Limb (tissue), 2 donors: ENCODE data around the gene CRABP1.

Source experiments
- DNase-seq, 2 donors: peaks; one replicate each; pipeline ENCODE4 v3.0.0-alpha.2; 2016; ENCODE audit errors: extremely low spot score in 2 of 2

CRABP1 gene

DNA sequence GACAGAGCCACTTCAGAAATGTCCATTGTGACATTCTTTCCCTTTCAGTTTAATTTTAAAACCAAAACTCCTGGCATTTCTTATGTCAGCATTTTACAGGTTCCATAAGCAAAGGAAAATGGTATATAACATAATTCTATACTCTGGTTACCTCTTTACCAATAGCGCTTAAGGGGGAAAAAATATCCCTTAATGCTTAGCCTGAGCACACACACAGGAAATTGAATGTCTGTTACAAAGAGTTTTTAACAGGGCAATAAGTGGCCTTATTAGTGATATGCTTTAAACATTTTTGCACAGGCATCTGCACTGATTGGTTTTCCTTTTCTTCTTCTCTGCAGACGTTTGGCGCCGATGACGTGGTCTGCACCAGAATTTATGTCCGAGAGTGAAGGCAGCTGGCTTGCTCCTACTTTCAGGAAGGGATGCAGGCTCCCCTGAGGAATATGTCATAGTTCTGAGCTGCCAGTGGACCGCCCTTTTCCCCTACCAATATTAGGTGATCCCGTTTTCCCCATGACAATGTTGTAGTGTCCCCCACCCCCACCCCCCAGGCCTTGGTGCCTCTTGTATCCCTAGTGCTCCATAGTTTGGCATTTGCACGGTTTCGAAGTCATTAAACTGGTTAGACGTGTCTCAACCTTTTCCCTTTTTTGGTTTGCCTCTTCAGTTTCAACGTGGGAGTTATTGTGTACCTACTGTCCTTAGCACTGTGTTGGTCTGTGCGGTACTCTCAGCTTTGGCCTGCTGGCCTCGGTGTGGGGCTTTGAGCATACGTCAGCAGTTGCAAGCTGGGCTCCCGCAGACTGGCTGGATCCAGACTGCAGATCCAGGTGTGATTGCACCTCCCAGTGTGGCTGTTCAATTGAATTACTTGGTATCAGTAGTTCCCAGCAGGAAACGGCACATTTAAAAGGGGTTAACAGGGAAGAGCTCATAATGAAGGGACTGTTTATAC is 7.7 kb downstream of the CRABP1 start:
- peak in 1 of 2 donors; percentile 50 for DNase-seq

DNA sequence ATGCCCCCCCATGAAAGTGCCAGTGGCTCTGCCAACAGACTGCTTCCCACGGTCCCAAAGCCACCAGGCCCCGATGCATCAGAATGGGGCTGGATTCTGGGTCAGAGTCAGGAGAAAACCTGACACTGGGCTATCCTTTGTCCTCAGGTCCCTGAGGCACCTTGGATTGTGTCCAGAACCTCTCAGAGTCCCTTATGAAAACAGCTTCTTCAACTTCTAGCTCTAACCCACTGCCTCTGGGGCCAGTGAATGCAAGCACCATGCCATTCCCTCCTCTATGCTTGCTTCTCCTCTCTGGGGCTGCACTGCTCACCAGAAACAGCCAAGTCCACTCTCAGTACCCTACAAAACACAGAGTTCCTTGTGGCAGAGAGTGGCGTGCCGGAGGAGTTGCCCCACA is 9.9 kb downstream of the CRABP1 start:
- no peak for DNase-seq

DNA sequence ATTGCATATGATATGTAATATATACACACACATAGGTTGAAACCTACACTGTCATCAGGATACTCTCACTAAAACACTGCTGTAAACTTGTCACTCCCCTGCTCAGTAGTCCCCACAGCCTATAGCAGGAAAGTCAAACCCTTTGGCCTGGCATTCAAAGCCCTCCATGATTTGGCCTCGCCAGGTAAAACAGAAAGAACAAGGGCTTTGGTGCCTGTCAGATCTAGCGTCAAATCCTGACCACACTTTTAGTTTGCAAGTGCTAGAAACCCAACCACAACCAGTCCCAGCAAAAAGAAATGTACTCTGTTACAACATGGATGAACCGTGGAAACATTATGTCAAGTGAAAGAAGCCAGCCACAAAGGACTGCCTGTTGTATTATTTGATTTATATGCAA is 11.4 kb downstream of the CRABP1 start:
- DNase-seq: no peak

DNA sequence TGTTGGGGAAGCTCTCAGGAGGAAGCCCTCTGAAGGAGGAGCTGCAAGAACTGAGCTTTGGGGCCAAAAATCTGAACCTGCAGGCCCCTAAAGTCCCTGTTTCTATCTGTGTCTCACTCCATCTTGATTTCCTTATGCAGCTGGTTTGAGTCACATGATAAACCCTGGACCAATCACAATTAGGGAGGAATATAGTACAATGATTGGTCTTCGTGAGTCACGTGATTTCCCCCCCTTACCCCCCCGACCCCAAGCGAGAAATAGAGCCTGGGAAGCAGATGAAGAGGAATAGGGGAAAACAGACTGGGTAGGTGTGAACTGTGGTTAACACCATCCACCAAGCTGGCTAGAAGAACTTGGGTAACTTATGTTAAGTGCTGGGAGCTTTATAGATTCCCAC is 12.9 kb downstream of the CRABP1 start:
- DNase-seq: no peak

DNA sequence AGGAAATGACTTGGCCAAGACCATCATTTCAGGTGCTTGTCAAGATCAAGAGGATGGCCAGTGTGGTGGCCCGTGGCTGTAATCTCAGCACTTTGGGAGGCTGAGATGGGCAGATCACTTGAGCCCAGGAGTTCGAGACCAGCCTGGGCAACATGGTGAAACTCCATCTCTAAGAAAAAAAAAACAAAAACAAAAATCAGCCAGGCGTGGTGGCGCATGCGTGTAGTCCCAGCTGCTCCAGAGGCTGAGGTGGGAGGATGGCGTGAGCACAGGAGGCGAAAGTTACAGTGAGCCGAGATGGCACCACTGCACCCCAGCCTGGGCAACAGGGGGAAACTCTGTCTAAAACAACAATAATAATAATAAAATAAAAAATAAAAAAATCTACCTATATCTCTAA is 15.0 kb downstream of the CRABP1 start:
- DNase-seq: no peak

DNA sequence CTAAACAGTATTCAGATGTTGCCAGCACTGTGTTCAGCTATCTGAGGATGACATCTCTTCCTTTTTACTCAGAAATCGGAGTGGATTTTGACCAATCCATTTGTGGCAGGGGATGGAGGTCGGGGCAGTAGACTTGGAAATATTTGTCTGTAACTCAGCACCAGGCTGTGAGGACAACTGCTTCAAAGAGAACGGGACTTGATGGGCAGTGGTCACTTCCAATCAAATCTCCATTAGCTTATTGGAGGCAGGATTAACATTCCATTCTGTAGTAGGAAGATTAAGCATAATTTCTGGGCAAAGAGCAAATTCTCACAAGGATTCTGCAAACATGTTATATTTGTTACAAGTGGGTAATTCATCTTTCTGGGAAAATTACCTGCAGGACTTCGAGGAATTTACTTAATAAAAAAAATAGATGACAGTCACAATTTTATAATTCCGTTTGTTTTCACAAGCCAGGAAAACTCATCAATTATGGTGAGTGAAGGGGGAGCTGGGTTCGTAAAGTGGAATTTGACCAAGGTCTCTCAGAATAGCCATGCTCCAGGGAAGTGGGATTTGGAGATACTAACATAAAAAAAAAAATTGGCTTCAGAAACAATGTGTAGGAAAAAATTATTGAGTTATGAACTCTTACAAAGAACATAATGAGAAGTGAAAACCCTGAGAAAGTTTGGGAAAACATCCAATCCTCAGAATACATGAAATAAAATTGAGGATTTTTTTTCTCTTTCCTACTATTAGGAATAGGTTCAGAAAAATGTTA is 18.1 kb downstream of the CRABP1 start:
- DNase-seq: peak in 1 of 2 donors; percentile 60

DNA sequence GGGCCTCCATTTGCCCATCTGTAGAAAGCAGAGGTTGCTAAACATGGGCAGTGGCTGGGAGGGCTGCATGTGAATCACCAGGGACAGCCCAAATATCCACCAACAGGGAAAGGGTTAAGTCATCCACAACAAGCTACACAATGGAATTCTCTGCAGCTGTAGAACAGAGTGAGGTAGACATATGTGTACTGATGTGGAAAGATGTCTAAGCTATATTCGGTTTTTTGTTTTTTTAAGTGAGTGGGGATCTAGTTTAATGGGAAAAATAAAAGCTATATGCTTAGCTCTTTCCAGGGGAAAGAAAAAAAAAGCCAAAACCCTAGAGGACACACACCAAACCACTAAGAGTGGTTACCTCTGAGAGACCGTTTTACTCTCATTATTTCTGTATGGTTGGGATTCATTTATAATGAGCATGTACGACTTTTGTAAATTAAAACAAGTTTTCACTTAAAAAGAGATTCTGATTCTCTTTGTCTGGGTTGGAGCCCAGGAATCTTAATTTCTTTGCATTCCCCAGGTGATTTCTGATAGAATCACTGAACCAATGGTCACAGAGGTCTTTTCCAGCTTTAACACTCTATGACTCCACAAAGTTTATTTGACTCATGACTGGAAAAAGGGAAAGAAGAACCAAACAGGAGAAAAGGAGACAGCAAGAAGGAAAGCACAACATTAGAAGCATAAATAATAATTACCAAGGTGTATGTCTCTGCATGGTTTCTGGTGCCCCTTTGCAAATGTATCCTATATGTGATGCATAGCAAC is 19.1 kb downstream of the CRABP1 start:
- peak; percentile 34 to 55 for DNase-seq

DNA sequence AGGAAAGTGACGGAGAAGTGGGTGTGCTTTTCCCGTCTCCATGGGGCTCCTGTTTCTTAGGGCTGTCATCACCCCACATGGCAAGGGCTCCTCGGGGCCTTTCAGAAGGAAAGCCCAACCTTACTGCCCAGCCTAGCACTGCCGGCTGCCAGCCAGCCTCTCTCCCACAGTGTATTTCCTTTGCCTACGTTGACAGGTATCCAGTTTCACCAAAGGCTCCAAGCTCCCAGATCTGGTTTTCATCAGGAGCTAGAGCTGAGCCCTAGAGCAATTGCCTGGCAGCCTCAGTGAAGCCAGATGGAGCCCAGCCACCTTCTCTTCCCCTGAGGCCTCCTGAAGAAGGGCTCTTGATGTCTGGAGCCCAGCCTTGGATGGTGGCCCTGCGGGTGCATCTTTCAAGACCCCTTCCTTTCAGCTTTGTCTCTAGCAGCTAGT is 20.2 kb downstream of the CRABP1 start:
- DNase-seq: peak; percentile 66 to 70

DNA sequence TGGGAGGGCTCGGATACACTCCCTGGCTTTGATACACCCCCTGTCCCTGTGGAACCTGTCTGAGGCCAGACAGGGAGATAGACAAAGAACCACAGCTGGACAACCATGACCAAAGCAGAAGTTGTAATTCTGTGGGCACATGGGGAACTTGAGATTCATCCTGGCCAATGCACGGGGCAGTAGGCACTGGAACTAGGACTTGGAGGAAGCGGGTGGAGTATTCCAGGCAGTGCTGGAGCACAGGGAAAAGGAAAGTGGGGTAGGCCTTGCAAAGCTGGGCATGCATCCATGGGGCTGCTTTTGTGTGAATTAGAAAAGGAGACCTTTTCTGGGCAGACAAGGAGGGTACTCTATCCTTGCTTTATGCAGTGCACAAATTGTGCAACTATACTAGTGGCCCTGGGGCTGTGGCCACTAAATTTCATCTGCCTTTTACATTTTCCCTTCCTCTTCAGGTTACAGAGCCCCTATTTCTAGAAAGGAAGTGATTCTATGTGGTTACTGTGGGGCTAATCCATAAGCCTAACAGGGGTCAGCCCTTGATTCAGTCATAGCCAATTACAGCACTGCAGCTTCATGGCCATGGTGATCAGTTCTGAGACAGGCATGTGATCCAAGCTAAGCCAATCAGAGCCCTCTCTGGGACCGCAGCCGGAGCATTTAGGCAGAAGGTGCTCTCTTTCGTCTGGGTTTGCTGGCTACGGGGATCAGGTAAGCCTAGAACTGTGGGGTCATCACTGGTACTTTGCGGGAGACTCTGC is 21.0 kb downstream of the CRABP1 start:
- DNase-seq: no peak

DNA sequence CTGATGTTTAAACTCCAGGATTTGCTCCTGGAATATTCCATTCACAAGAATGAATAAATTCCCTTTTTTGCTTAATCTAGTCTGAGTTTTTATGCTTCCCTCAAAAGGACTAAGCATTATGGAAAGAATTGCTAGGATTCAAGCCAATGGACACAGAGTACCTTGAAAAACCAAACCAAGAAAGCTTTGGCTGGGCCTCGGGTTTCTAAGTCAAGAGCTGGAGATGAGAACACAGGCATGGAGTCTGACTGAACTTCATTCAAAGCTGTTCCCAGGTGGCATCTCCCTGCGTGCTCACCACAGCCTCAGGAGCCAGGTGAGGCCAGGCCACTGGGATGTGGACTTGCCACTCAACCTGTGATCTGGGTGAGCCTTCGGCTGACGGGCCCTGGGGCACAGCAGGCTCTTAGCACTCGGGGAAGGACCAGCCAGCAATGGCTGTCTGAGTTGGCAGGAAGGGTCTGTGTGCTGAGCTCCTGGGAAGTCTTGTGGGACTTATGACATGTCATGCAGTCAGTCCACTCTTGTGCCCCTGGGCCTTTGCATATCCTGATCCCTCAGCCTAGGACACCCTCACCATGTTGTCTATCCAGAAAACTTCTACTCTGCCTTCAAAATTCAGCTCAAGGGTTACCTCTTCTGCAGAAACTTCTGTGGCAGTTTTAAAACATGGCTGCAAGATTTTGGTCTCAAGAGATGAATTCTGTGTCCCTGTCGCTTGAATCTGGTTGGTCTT is 21.8 kb downstream of the CRABP1 start:
- DNase-seq: no peak

DNA sequence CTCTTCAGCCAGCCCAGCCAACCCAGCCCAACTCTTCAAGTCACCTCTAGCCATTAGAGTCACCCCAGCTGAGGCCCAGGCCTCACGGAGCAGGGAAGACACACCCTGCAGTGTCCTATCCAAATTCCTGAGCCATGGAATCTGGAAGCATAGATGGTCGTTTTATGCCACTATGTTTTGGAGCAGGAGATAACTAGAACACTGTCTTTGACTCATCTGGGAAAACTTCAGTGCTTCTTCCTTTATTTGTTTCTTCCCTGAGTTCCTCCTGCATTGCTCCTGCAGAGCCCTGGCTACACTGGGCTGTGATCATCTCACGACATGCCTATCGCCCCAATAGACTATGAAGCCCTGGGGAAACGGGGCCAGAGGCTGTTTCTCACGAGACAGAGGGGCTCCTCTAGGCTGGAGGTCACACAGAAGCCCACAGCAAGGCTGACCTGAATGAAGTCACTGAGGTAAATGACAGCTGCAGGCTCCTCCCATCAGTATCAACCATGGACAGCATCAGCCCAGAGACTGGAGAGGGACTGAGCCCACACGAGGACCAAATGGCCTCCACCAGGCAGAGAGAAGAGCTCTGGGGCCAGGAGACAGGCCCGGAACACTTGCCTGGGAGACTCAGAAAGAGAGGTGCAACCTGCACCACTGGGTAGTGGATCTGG is 22.7 kb downstream of the CRABP1 start:
- DNase-seq: no peak

DNA sequence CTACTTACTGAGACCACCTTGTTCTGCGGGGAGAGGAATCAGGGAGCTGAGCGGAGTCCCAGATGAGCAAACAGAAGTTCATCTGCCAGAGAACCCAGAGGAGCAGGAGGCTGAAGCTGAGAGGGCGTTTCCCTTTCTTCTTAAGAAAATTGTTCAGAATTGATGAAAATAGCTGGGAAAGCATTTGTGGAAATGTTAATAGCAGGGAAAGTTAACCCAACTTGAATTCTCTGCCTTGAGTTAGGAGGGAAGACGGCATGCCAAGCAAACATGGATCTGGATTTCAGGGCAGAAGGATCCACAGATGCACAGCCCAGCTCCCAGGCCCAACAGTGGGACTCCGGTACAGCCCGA is 23.2 kb downstream of the CRABP1 start:
- no peak for DNase-seq

DNA sequence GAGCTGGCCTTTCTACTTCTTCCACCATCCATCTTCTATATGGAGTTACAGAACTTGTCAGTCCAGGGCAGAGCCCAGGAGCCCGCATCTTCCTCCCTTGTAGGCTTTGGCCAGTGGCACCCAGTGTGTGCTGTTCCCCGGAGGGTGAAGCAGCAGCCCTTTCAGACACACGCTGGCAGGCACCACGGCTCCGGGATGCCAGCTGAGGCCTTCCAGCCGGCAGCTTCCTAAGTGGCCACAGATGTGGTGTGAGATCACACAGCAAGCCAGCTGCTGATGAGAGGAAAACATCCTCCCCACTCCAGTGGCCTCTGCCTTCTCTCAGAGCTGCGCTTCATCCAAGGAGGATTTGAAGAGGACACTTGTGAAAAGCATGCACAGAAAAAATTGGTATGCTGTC is 24.1 kb downstream of the CRABP1 start:
- peak in 1 of 2 donors; percentile 58 for DNase-seq

DNA sequence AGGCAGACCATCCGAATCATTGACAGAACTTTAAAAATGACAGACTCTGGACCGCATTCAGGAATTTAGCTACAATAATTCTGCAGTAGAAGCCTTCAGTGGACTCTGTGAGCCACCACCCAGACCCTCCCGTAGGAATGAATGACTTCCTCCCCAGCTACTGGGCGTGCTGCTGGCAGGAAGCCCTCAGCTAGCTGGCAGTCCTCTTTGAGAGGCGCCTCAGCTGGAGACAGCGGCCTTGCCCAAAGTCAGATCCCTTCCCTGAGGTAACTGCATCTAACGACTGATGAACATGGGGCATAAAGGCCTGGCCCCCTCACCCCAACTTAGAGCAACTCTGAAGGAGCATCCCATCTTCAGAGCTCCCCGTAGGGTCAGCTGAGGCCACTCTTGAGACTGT is 25.8 kb downstream of the CRABP1 start:
- DNase-seq: no peak

DNA sequence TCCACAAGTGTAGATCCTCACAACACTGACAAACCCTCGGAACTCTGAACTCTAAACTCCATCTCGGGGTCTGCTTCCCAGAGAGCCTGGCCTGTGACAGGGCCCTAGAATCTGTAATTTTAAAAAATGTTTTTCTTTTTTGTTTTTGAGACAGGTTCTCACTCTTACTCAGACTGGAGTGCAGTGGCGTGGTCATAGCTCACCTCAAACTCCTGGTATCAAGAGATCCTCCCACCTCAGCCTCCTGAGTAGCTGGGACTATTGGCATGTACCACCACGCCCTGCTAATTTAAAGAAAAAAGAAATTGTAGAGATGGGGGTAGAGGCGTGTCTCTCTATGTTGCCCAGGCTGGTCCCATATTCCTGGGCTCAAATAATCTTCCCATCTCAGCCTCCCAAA is 26.2 kb downstream of the CRABP1 start:
- no peak for DNase-seq

DNA sequence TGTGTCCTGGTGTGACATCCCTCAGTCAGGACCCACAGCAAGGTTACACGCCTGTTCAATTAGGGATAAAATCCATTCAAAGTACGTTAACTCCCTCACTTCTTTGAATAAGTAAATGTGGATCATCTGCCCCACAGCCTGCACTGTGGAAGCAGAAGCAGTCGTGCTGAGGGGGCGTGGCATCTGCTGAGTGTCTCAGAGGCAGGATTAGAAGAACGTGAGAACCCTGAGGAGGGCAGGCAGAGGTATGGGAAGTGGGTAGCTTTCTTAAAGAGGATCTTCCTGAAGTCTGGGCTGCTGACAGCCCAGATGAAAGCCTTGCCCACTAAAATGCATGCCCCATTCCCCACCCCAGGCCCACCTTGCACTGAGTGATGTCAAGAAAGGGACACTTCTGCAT is 28.5 kb downstream of the CRABP1 start:
- no peak for DNase-seq

DNA sequence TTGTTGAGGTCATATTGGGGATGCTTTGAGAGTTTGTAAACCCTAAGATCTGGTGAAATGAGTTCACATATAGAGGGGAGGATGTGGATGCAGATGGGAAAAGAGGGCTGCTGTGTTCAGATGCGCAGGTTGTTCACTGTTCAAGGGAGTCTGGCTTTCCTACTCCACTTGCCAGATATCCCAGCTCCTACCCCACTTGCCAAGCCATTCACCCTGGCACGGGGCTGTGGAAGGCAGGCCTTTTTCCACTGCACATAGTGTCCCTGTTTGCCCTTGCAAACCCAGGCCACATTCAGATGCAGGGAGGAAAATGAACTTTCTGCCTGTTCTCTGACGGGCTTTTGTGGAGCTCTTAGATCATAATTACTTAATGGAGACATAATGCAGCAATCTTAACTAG is 29.0 kb downstream of the CRABP1 start:
- DNase-seq: no peak

DNA sequence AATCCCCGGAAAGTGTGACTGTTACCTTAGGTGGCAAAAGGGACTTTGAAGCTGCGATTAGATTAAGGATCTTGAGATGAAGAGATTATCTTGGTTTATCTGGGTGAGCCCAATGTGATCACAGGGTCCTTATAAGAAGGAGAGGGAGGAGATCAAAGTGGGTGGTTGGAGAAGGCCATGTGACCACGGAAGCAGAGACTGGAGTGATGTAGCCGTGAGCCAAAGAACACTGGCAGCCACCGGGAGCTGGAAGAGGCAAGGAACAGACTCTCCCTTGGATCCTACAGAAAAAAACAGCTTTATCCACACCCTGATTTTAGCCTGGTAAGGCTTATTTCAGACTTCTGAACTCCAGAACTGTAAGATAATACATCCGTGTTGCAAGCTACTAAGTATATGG is 29.9 kb downstream of the CRABP1 start:
- DNase-seq: no peak

DNA sequence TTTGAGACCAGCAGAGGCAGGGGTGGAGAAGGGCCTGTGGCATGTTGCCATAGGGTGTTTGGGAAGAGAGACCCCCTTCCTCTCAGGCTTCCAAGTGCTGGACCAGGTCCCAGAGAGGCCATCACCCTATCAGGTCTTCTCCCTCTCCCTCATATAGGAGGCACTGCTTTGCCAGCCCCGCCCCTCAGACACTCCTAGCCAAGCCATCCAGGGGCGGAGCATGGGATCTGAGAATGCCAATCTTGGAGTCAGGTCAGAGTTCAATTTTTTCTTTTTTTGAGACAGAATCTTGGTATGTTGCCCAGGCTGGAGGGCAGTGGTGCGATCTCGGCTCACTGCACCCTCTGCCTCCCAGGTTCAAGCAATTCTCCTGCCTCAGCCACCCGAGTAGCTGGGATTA is 32.7 kb downstream of the CRABP1 start:
- DNase-seq: no peak
